Neuron (in vitro differentiated cells): ENCODE data around the gene FAT3.

ENCODE experiments used
- H2AFZ ChIP-seq: one replicate; pipeline ENCODE4 v1.6.1; 2013; ENCODE audit warnings: low read depth, mild to moderate bottlenecking, inconsistent platforms, low read length, moderate library complexity
- H3K27me3 ChIP-seq: one replicate; pipeline ENCODE4 v1.6.1; 2013; ENCODE audit warnings: low read length; ENCODE audit not compliant: insufficient read depth
- H3K36me3 ChIP-seq: one replicate; pipeline ENCODE4 v1.6.1; 2013; ENCODE audit warnings: low read length; ENCODE audit not compliant: insufficient read depth
- H3K4me1 ChIP-seq: one replicate; pipeline ENCODE4 v1.6.1; 2013; ENCODE audit warnings: low read length; ENCODE audit not compliant: insufficient read depth
- H3K4me3 ChIP-seq: 2 replicates; pipeline ENCODE4 v1.5.1; 2013; ENCODE audit warnings: mild to moderate bottlenecking, low read length, moderate library complexity
- H3K9me3 ChIP-seq: one replicate; pipeline ENCODE4 v1.6.1; 2013; ENCODE audit warnings: low read length

The FAT3 gene

DNA sequence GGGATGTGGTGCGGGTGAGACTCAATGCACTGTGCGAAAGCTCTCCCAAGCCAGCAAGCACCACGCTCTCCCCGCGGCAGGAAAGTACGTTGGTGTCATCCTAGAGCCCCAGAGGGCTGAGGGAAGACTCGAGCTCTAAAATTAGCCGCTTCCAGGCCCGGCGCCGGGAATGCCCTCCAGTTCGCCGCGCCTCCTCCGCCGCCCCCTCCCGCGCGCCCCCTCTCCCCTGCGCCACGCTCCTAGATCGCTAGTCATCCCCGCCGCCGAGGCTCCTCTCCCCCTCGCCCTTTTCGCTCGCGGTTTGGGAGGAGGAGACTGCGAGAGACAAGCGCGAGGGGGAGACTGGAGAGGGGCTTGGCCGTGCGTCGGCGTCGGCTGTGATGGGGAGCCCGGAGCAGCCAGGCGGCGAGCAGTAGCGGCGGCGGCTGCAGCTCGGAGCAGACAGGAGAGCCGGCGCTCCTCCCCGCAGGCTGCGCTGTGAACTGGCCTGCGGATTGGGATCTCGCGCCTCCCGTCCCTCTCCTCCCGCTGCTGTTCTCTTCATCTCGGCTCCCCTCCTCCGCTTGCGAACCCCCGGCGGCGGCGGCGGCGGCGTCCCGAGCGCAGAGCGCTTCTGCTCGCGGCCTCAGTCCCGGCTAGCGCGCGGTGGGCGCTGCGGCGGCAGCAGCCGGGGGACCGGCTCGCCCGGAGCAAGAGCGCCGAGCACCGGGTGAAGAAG lies at the start of gene FAT3:
Gene FAT3 (plus strand): TSS at position 412 of the 718 bp plus-strand sequence. CDS start 127,295 bp downstream, outside the sequence.
- peak within 1 kb of the TSS; percentile 94 for H3K4me3 ChIP-seq
- H3K9me3 ChIP-seq: peaks cover 2% of the 10 kb centered on the region
- no peaks in the 10 kb centered on the region for H3K36me3 ChIP-seq
- peak within 1 kb of the TSS; percentile 14 for H2AFZ ChIP-seq
- peaks cover 42% of the 10 kb centered on the region for H3K4me1 ChIP-seq
- no peaks in the 10 kb centered on the region for H3K27me3 ChIP-seq

DNA sequence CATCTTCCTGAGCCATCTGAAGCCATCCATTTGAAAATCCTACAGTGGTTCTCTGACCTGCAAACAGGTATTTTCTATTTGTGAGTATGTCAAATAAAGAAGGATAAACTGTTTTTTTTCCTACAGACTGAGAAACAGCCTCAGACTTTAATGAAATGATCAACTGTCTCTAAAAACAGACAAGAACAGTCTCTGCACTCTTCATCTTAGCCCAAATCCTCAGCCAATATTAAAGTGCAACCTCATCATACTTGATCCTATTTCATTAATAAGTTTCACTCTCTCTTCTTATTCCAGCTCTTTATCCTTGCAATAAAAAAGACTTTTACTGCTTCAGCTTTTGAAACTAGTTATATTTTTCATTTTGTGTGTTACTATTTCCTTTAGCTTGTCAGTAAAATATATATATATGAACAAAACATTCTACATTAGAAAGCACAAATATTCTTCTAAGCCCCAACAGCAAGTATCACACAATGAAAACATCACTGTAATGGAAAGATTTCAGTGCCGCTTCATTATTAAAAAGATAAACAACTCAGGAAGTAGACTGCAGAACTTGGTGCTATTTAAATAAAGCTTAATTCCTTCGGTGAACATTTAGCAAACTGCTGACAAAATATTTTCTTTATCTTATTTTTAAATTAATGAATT lies 45.5 kb upstream of the FAT3 start:
- H3K9me3 ChIP-seq: no peaks in the 10 kb centered on the region
- H3K27me3 ChIP-seq: no peaks in the 10 kb centered on the region
- H3K4me1 ChIP-seq: peaks cover 7% of the 10 kb centered on the region
- H3K4me3 ChIP-seq: no peak overlapping the region
- H3K36me3 ChIP-seq: no peaks in the 10 kb centered on the region
- no peak overlapping the region for H2AFZ ChIP-seq

- Histone ChIP-seq H3K36me3 (no peaks in the 10 kb centered on the region), H3K4me3 (no peak overlapping the region), H3K4me1 (peaks cover 7% of the 10 kb centered on the region), H3K27me3 (no peaks in the 10 kb centered on the region), H2AFZ (peak overlapping the region; percentile 31), H3K9me3 (no peaks in the 10 kb centered on the region)
Measured at GRCh38 chr11:92180226-92180625, 44.4 kb upstream of the FAT3 start.

- Histone ChIP-seq H3K36me3 (no peaks in the 10 kb centered on the region), H3K4me1 (peaks cover 7% of the 10 kb centered on the region), H3K9me3 (no peaks in the 10 kb centered on the region), H2AFZ (peak overlapping the region; percentile 31), H3K4me3 (no peak overlapping the region), H3K27me3 (no peaks in the 10 kb centered on the region)
Measured at GRCh38 chr11:92180664-92181251, 43.9 kb upstream of the FAT3 start.

GRCh38 chr11:92190535-92191206 lies 33.9 kb upstream of the FAT3 start:
- Histone ChIP-seq H3K27me3 (no peaks in the 10 kb centered on the region), H2AFZ (no peak overlapping the region), H3K4me3 (no peak overlapping the region), H3K4me1 (no peaks in the 10 kb centered on the region), H3K36me3 (no peaks in the 10 kb centered on the region), H3K9me3 (no peaks in the 10 kb centered on the region)

- H3K4me3 ChIP-seq: no peak overlapping the region
- H3K9me3 ChIP-seq: no peaks in the 10 kb centered on the region
- H2AFZ ChIP-seq: no peak overlapping the region
- no peaks in the 10 kb centered on the region for H3K36me3 ChIP-seq
- H3K4me1 ChIP-seq: no peaks in the 10 kb centered on the region
- no peaks in the 10 kb centered on the region for H3K27me3 ChIP-seq
Measured at GRCh38 chr11:92192141-92192540, 32.5 kb upstream of the FAT3 start.

DNA sequence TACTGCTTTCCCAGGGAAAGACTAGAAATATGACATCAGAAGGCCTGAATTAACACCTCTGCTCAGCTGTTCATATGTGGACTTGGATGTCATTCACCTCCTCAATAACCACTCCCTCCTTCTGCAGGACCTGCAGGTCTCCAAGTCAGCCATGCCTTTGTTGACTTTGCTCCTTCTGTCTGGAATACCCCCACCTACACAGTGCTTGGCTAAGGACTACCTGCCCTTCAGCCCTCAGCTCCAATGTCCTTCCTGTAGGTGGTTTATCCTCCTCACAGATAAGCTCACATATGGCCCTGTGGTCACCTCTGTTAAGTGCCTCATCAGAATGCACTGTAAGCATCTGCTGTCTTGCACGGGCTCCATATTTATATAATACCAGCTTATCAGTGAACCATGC lies 26.4 kb upstream of the FAT3 start:
- Histone ChIP-seq H3K36me3 (no peaks in the 10 kb centered on the region), H3K27me3 (no peaks in the 10 kb centered on the region), H2AFZ (no peak overlapping the region), H3K4me1 (no peaks in the 10 kb centered on the region), H3K9me3 (no peaks in the 10 kb centered on the region), H3K4me3 (no peak overlapping the region)

- H3K9me3 ChIP-seq: no peaks in the 10 kb centered on the region
- no peaks in the 10 kb centered on the region for H3K4me1 ChIP-seq
- no peak overlapping the region for H3K4me3 ChIP-seq
Measured at GRCh38 chr11:92199991-92200390, 24.6 kb upstream of the FAT3 start.

GRCh38 chr11:92204731-92205130 lies 19.9 kb upstream of the FAT3 start:
- no peaks in the 10 kb centered on the region for H3K36me3 ChIP-seq
- no peaks in the 10 kb centered on the region for H3K27me3 ChIP-seq
- H2AFZ ChIP-seq: no peak overlapping the region
- no peak overlapping the region for H3K4me3 ChIP-seq
- no peaks in the 10 kb centered on the region for H3K4me1 ChIP-seq
- no peaks in the 10 kb centered on the region for H3K9me3 ChIP-seq

More at GRCh38 chr11:92199991-92200390, 24.6 kb upstream of the FAT3 start:
- Histone ChIP-seq H3K36me3 (no peaks in the 10 kb centered on the region), H2AFZ (no peak overlapping the region), H3K27me3 (no peaks in the 10 kb centered on the region)

GRCh38 chr11:92206441-92206840 lies 18.2 kb upstream of the FAT3 start:
- H3K4me3 ChIP-seq: no peak overlapping the region
- no peaks in the 10 kb centered on the region for H3K27me3 ChIP-seq
- no peaks in the 10 kb centered on the region for H3K4me1 ChIP-seq
- no peaks in the 10 kb centered on the region for H3K9me3 ChIP-seq
- H3K36me3 ChIP-seq: no peaks in the 10 kb centered on the region
- H2AFZ ChIP-seq: no peak overlapping the region

- no peaks in the 10 kb centered on the region for H3K4me1 ChIP-seq
- H3K9me3 ChIP-seq: no peaks in the 10 kb centered on the region
- no peak overlapping the region for H2AFZ ChIP-seq
- no peaks in the 10 kb centered on the region for H3K36me3 ChIP-seq
- H3K4me3 ChIP-seq: no peak overlapping the region
- H3K27me3 ChIP-seq: no peaks in the 10 kb centered on the region
Measured at GRCh38 chr11:92211576-92212167, 12.9 kb upstream of the FAT3 start.

- no peaks in the 10 kb centered on the region for H3K36me3 ChIP-seq
- no peaks in the 10 kb centered on the region for H3K27me3 ChIP-seq
- no peak overlapping the region for H2AFZ ChIP-seq
- no peaks in the 10 kb centered on the region for H3K4me1 ChIP-seq
- no peak overlapping the region for H3K4me3 ChIP-seq
- no peaks in the 10 kb centered on the region for H3K9me3 ChIP-seq
Measured at GRCh38 chr11:92212530-92212929, 12.1 kb upstream of the FAT3 start.

DNA sequence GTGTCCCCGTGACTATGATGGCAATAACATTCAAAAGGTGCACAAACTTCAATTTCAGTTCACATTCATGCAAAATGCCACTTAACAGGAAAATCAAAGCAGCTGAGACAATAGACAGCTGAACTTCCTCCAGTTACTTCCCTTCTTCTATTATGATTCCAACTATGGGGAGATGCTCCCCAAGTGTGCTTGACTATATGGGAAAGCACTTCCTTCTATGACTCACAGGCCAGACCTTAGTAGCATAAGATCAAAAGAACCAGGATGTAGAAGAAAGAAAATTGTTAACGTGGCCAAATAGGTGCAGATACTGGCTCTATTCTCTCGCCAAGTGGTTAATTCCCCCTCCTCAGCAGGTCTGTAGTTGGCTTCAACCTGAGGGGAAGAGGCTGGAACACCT lies 7.8 kb upstream of the FAT3 start:
- H3K4me3 ChIP-seq: no peak overlapping the region

More for the DNA sequence above, 7.8 kb upstream of the FAT3 start:
- peaks cover 2% of the 10 kb centered on the region for H3K9me3 ChIP-seq
- no peaks in the 10 kb centered on the region for H3K27me3 ChIP-seq
- H2AFZ ChIP-seq: no peak overlapping the region
- H3K36me3 ChIP-seq: no peaks in the 10 kb centered on the region
- H3K4me1 ChIP-seq: no peaks in the 10 kb centered on the region
